Astrocyte (in vitro differentiated cells and primary cell): ENCODE data around the gene SH3BP1. TPM values are rescaled to one million over a fixed set of nuclear protein-coding genes. Genes with fewer than 3 reads are reported as not detected.

Experiments used
- DNase-seq: peaks from one replicate; pipeline ENCODE4 v3.0.0-alpha.2; 2010; ENCODE audit warnings: low read depth
- FAIRE-seq: peaks from 2 replicates; lab custom pipeline; 2011; peaks lifted over from hg19 to GRCh38; lab: Jason Lieb, UNC
- H2AFZ ChIP-seq: 2 replicates; pipeline ENCODE4 v1.6.0; 2012; ENCODE audit warnings: low read depth, low read length, inconsistent platforms
- H3K27ac ChIP-seq: 2 replicates; pipeline ENCODE4 v1.5.1; 2011; ENCODE audit warnings: low read depth, low read length, inconsistent platforms
- H3K27me3 ChIP-seq: 2 replicates; pipeline ENCODE4 v1.6.0; 2011; ENCODE audit warnings: low read length, inconsistent platforms; ENCODE audit not compliant: insufficient read depth
- H3K36me3 ChIP-seq: 2 replicates; pipeline ENCODE4 v1.5.1; 2011; ENCODE audit warnings: low read length, inconsistent platforms; ENCODE audit not compliant: insufficient read depth
- H3K4me1 ChIP-seq: 2 replicates; pipeline ENCODE4 v1.5.1; 2011; ENCODE audit warnings: low read length, inconsistent platforms; ENCODE audit not compliant: insufficient read depth
- H3K4me2 ChIP-seq: 2 replicates; pipeline ENCODE4 v1.6.0; 2012; ENCODE audit warnings: low read length, inconsistent platforms
- H3K4me3 ChIP-seq: 2 replicates; pipeline ENCODE4 v1.5.1; 2011; ENCODE audit warnings: low read depth, mild to moderate bottlenecking, low read length, inconsistent platforms; ENCODE audit not compliant: insufficient read depth
- H3K79me2 ChIP-seq: 2 replicates; pipeline ENCODE4 v1.6.0; 2012; ENCODE audit warnings: mild to moderate bottlenecking, low read length, inconsistent platforms; ENCODE audit not compliant: insufficient read depth
- H3K9ac ChIP-seq: 2 replicates; pipeline ENCODE4 v1.6.0; 2012; ENCODE audit warnings: mild to moderate bottlenecking, low read length, inconsistent platforms
- H3K9me3 ChIP-seq: 2 replicates; pipeline ENCODE4 v1.5.1; 2012; ENCODE audit warnings: low read depth, mild to moderate bottlenecking, low read length, inconsistent platforms; ENCODE audit not compliant: insufficient read depth
- H4K20me1 ChIP-seq: 2 replicates; pipeline ENCODE4 v1.6.0; 2012; ENCODE audit warnings: low read length, inconsistent platforms; ENCODE audit not compliant: insufficient read depth
- H3K27ac Mint-ChIP-seq: one replicate; pipeline ENCODE4 v1.8.0; 2021; ENCODE audit warnings: mild to moderate bottlenecking, mixed read lengths; ENCODE audit not compliant: unreplicated experiment
- H3K27me3 Mint-ChIP-seq: one replicate; pipeline ENCODE4 v1.8.0; 2021; ENCODE audit warnings: low read depth, mixed read lengths; ENCODE audit not compliant: unreplicated experiment
- H3K36me3 Mint-ChIP-seq: one replicate; pipeline ENCODE4 v1.8.0; 2021; ENCODE audit warnings: low read depth, mixed read lengths; ENCODE audit not compliant: unreplicated experiment
- H3K4me1 Mint-ChIP-seq: one replicate; pipeline ENCODE4 v1.8.0; 2021; ENCODE audit warnings: low read depth, mixed read lengths; ENCODE audit not compliant: unreplicated experiment
- H3K4me3 Mint-ChIP-seq: one replicate; pipeline ENCODE4 v1.8.0; 2021; ENCODE audit warnings: mild to moderate bottlenecking, moderate library complexity, mixed read lengths; ENCODE audit not compliant: unreplicated experiment
- H3K9me3 Mint-ChIP-seq: one replicate; pipeline ENCODE4 v1.8.0; 2021; ENCODE audit warnings: mild to moderate bottlenecking, mixed read lengths; ENCODE audit not compliant: unreplicated experiment
- EZH2 ChIP-seq: IDR thresholded peaks from 2 replicates; pipeline ENCODE4 v1.6.1; 2012; ENCODE audit warnings: mild to moderate bottlenecking, low read length, inconsistent platforms; ENCODE audit not compliant: insufficient read depth
- total RNA-seq: library from RNA; stranded (reverse); gene quantifications from 2 replicates; pipeline ENCODE4 v1.2.1, GENCODE V29; 2021
- TF ChIP-seq, protein P1 (sequence below): IDR thresholded peaks from 2 replicates; pipeline ENCODE4 v1.5.1; 2011; ENCODE audit warnings: low read depth, mild to moderate bottlenecking, inconsistent platforms, low read length, moderate library complexity; ENCODE audit not compliant: insufficient read depth

The SH3BP1 gene
- total RNA-seq, 1 donor from 2014 or later: 26.5 TPM

DNA sequence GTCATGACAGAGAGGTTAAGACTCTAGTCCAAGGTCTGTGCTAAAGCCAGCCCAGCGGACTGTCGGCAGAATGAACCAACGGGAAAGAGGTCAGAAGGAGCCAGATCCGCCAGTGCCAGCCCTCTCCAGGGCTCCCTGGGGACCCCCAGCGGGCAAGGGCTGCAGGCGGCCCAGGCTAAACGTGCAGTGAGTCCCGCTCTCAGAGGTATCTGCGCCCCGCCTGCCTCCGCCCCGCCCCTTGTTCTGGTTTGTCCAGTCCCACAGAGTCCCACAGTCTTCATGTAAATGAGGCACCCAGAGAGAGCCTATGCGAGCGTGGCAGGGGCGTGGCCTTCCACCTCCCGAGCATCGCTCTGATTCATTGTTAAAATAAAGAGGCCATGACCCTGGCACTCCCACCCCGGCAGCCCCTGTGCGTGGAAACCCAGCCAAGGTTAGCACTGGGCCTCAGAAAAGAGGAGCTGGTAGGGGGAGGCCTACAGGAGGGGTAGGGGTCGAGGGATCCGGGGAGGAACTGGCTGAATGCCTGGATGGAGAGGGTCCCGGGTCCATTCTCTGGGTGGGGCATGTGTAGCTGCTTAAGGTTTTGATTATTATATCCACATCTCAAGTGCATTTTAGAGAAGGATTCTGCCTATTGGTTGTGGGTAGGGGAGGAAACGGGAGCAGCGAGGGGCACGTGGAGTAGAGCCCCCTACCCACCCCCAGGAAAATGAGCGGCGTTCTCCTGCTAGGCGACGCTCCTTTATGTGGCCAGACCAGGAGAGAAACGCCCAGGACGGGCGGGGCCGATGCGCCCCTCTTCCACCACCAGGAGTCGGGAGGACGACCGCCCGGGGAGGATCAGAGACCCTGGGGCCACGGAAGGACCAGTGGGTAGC, 57.4 kb downstream of the SH3BP1 start, which contains the start of gene TRIOBP:
TRIOBP (plus strand) TSS at position 392 of the 881 bp plus-strand sequence. CDS start 4,318 bp downstream, outside the sequence.
- no peak within 1 kb of the TSS for H3K27ac ChIP-seq

GRCh38 chr22:37697538-37697835, 58.0 kb downstream of the SH3BP1 start:
- H3K27me3 ChIP-seq: no peaks in the 10 kb centered on the region
- no peaks in the 10 kb centered on the region for H3K4me1 Mint-ChIP-seq
- H3K4me2 ChIP-seq: peak overlapping the region; percentile 92
- TF ChIP-seq EZH2: no peak
- TF ChIP-seq, protein P1, sequence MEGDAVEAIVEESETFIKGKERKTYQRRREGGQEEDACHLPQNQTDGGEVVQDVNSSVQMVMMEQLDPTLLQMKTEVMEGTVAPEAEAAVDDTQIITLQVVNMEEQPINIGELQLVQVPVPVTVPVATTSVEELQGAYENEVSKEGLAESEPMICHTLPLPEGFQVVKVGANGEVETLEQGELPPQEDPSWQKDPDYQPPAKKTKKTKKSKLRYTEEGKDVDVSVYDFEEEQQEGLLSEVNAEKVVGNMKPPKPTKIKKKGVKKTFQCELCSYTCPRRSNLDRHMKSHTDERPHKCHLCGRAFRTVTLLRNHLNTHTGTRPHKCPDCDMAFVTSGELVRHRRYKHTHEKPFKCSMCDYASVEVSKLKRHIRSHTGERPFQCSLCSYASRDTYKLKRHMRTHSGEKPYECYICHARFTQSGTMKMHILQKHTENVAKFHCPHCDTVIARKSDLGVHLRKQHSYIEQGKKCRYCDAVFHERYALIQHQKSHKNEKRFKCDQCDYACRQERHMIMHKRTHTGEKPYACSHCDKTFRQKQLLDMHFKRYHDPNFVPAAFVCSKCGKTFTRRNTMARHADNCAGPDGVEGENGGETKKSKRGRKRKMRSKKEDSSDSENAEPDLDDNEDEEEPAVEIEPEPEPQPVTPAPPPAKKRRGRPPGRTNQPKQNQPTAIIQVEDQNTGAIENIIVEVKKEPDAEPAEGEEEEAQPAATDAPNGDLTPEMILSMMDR: no peak
- H4K20me1 ChIP-seq: no peaks in the 10 kb centered on the region
- peaks cover 11% of the 10 kb centered on the region for H3K36me3 Mint-ChIP-seq
- H3K4me1 ChIP-seq: peaks cover 3% of the 10 kb centered on the region
- no peaks in the 10 kb centered on the region for H3K27me3 Mint-ChIP-seq
- H3K36me3 ChIP-seq: no peaks in the 10 kb centered on the region
- no peaks in the 10 kb centered on the region for H3K9me3 ChIP-seq
- H2AFZ ChIP-seq: peak overlapping the region; percentile 56
- peak overlapping the region; percentile 92 for H3K4me3 Mint-ChIP-seq
- no peak overlapping the region for H3K27ac Mint-ChIP-seq
- H3K79me2 ChIP-seq: no peaks in the 10 kb centered on the region
- peak overlapping the region; percentile 49 for H3K4me3 ChIP-seq
- no peaks in the 10 kb centered on the region for H3K9me3 Mint-ChIP-seq
- no peak for DNase-seq
- peak overlapping the region; percentile 49 for H3K9ac ChIP-seq
- FAIRE-seq: no peak
- H3K27ac ChIP-seq: no peak overlapping the region

More for the DNA sequence above, 57.4 kb downstream of the SH3BP1 start, which contains the start of gene TRIOBP:
- Mint-ChIP-seq H3K27me3 (no peaks in the 10 kb centered on the region), H3K36me3 (peaks cover 13% of the 10 kb centered on the region), H3K27ac (peak within 1 kb of the TSS; percentile 78), H3K4me3 (peak within 1 kb of the TSS; percentile 92), H3K9me3 (no peaks in the 10 kb centered on the region), H3K4me1 (no peaks in the 10 kb centered on the region)
- Histone ChIP-seq H2AFZ (peak within 1 kb of the TSS; percentile 56), H3K79me2 (no peaks in the 10 kb centered on the region), H3K4me2 (peak within 1 kb of the TSS; percentile 92), H3K9me3 (no peaks in the 10 kb centered on the region), H3K4me3 (peak within 1 kb of the TSS; percentile 49), H3K36me3 (peaks cover 3% of the 10 kb centered on the region), H3K4me1 (peaks cover 3% of the 10 kb centered on the region), H3K9ac (peak within 1 kb of the TSS; percentile 49), H3K27me3 (no peaks in the 10 kb centered on the region), H4K20me1 (no peaks in the 10 kb centered on the region)
- TF ChIP-seq, protein P1: peak; percentile 33
- TF ChIP-seq EZH2: no peak
- FAIRE-seq: no peak
- DNase-seq: peak; percentile 88
